Measurements from ENCODE around the gene BRD7.
A peak's percentile ranks its signal among the peaks of the same experiment; 100 is the strongest.

Gene BRD7

DNA sequence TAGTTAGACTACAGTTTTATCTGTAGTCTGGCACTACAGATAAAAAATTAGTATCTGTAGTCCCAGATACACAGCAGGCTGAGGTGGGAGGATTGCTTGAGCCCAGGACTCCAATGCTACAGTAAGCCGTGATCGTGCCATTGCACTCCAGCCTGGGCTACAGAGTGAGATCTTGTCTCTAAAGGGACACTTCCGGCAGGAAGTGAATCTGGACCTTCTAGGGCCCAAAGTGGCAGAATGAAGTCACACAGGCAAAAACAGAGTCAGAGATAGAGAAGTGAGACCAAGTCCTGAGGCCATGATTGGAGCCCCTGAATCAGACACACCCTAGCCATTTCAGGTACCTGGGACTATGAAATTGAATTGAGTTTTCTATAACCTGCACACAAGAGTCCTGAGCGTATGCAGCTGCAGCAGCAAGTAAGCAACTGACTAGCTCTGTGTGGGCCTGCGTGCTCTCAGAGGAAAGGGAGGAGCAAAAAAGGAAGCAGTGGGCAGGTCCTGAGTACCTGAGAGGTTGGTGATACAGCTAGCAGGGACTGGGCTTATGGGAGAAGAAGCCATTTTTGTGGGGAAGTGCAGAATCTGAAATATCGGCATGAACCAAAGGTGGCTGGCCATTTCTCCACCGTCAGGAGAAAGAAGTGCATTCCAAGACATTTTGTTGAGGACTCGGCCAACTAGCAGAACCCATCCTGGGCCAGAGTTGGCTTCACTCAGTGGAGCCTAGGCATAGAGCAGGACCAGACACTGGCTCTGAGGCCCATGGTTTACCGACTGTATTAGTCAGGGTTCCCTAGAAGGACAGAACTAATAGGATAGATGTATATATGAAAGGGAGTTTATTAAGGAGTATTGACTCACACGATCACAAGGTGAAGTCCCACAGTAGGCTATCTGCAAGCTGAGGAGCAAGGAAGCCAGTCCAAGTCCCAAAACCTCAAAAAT lies 27.2 kb upstream of the BRD7 start (continued):
- TF ChIP-seq, protein P1, sequence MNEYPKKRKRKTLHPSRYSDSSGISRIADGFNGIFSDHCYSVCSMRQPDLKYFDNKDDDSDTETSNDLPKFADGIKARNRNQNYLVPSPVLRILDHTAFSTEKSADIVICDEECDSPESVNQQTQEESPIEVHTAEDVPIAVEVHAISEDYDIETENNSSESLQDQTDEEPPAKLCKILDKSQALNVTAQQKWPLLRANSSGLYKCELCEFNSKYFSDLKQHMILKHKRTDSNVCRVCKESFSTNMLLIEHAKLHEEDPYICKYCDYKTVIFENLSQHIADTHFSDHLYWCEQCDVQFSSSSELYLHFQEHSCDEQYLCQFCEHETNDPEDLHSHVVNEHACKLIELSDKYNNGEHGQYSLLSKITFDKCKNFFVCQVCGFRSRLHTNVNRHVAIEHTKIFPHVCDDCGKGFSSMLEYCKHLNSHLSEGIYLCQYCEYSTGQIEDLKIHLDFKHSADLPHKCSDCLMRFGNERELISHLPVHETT (tag by site-specific recombination; IDR thresholded peaks at IDR 0.05): no peak
- TF ChIP-seq, protein P2, sequence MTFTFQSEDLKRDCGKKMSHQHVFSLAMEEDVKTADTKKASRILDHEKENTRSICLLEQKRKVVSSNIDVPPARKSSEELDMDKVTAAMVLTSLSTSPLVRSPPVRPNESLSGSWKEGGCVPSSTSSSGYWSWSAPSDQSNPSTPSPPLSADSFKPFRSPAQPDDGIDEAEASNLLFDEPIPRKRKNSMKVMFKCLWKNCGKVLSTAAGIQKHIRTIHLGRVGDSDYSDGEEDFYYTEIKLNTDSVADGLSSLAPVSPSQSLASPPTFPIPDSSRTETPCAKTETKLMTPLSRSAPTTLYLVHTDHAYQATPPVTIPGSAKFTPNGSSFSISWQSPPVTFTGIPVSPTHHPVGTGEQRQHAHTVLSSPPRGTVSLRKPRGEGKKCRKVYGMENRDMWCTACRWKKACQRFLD (tag by site-specific recombination; IDR thresholded peaks at IDR 0.05): no peak
- TF ChIP-seq ZNF169 (tag by site-specific recombination; IDR thresholded peaks at IDR 0.05): no peak

DNA sequence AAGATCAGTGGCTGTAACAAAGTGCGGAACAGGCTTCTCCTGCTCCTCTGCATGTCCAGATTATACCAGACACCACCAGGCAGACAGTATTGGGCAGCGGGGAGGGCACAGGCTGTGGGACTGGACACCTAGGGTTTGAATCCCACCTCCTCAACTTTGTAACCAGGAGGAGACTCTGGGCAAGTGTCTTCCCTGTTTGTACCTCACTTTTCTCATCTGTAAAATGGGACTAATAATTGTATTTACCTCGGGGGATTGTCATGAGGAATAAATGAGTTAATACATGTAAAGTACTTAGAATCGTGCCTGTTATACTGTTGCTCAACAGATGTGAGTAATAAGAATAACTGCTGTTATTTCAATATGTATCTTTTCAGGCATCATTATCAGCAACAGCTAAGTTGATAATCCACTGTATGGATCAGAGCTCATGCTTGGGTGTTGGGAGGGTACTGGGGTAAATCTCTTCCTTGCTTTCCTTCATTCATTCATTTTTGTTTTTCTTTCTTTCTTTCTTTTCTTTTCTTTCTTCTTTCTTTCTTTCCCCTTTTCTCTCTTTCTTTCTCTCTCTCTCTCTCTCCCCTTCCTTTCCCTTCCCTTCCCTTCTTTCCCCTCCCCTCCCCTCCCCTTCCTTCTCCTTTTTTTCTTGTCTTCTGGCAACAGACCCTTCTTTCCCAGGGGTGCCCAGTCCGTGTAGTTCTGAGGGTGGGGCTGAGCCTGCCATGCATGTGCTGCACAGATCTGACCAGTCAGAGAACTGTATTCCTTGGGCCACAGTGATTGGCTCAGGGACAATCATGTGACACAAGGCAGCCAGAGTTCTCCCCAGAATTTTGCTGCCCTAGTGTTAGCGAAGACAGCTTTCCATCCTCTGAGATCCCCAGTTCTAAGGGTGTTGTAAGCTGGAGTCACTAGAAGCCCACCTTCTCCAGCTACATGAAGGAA lies 25.3 kb upstream of the BRD7 start:
- ChIA-PET CTCF (interaction anchor here (1.6 kb wide), 1 partner anchor 8 kb away, joined by 7 read pairs; no protein-coding TSS in a partner anchor), POLR2A (interaction anchor here (0.6 kb wide), 1 partner anchor 38 kb away, joined by 5 read pairs; no protein-coding TSS in a partner anchor)
- Histone ChIP-seq H3K9me3 (ENCODE audit: control insufficient read depth, insufficient read depth, low read depth, low read length) (no peaks in the 10 kb centered on the region), H3K36me3 (ENCODE audit: control insufficient read depth in 2 of 2, insufficient read depth in 1 of 2, low read length in 2 of 2) (no peaks in the 10 kb centered on the region), H3K4me3 (ENCODE audit: low read depth, low read length) (no peak overlapping the region), H3K4me1 (ENCODE audit: control insufficient read depth, insufficient read depth, low read length) (no peaks in the 10 kb centered on the region), H3K27ac (ENCODE audit: extremely low read depth, low read depth, low read length) (no peak overlapping the region)
- TF ChIP-seq, protein P3, sequence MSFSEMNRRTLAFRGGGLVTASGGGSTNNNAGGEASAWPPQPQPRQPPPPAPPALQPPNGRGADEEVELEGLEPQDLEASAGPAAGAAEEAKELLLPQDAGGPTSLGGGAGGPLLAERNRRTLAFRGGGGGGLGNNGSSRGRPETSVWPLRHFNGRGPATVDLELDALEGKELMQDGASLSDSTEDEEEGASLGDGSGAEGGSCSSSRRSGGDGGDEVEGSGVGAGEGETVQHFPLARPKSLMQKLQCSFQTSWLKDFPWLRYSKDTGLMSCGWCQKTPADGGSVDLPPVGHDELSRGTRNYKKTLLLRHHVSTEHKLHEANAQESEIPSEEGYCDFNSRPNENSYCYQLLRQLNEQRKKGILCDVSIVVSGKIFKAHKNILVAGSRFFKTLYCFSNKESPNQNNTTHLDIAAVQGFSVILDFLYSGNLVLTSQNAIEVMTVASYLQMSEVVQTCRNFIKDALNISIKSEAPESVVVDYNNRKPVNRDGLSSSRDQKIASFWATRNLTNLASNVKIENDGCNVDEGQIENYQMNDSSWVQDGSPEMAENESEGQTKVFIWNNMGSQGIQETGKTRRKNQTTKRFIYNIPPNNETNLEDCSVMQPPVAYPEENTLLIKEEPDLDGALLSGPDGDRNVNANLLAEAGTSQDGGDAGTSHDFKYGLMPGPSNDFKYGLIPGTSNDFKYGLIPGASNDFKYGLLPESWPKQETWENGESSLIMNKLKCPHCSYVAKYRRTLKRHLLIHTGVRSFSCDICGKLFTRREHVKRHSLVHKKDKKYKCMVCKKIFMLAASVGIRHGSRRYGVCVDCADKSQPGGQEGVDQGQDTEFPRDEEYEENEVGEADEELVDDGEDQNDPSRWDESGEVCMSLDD (tag by site-specific recombination; IDR thresholded peaks at IDR 0.05): no peak
- TF ChIP-seq, protein P4, sequence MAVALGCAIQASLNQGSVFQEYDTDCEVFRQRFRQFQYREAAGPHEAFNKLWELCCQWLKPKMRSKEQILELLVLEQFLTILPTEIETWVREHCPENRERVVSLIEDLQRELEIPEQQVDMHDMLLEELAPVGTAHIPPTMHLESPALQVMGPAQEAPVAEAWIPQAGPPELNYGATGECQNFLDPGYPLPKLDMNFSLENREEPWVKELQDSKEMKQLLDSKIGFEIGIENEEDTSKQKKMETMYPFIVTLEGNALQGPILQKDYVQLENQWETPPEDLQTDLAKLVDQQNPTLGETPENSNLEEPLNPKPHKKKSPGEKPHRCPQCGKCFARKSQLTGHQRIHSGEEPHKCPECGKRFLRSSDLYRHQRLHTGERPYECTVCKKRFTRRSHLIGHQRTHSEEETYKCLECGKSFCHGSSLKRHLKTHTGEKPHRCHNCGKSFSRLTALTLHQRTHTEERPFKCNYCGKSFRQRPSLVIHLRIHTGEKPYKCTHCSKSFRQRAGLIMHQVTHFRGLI (tag by site-specific recombination; IDR thresholded peaks at IDR 0.05): peak; percentile 95
- TF ChIP-seq ZIC2 (tag by site-specific recombination; IDR thresholded peaks at IDR 0.05) (no peak), ZNF621 (tag by site-specific recombination; IDR thresholded peaks at IDR 0.05) (no peak)
- TF ChIP-seq, protein P5, sequence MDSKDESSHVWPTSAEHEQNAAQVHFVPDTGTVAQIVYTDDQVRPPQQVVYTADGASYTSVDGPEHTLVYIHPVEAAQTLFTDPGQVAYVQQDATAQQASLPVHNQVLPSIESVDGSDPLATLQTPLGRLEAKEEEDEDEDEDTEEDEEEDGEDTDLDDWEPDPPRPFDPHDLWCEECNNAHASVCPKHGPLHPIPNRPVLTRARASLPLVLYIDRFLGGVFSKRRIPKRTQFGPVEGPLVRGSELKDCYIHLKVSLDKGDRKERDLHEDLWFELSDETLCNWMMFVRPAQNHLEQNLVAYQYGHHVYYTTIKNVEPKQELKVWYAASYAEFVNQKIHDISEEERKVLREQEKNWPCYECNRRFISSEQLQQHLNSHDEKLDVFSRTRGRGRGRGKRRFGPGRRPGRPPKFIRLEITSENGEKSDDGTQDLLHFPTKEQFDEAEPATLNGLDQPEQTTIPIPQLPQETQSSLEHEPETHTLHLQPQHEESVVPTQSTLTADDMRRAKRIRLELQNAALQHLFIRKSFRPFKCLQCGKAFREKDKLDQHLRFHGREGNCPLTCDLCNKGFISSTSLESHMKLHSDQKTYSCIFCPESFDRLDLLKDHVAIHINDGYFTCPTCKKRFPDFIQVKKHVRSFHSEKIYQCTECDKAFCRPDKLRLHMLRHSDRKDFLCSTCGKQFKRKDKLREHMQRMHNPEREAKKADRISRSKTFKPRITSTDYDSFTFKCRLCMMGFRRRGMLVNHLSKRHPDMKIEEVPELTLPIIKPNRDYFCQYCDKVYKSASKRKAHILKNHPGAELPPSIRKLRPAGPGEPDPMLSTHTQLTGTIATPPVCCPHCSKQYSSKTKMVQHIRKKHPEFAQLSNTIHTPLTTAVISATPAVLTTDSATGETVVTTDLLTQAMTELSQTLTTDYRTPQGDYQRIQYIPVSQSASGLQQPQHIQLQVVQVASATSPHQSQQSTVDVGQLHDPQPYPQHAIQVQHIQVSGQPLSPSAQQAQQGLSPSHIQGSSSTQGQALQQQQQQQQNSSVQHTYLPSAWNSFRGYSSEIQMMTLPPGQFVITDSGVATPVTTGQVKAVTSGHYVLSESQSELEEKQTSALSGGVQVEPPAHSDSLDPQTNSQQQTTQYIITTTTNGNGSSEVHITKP (tag by site-specific recombination; IDR thresholded peaks at IDR 0.05): no peak

Data from HEK293 (cell line).